NT2/D1 (cell line): ENCODE results near the gene MIPEP.

Experiments used
- SUZ12 ChIP-seq: IDR thresholded peaks from 2 replicates; pipeline ENCODE4 v1.6.1; 2011; ENCODE audit not compliant: insufficient read length, insufficient read depth; ENCODE audit errors: extremely low read depth
- YY1 ChIP-seq: IDR thresholded peaks from 2 replicates; pipeline ENCODE4 v1.6.1; 2011; ENCODE audit not compliant: insufficient read length, insufficient read depth
- ZNF274 ChIP-seq: IDR thresholded peaks from 2 replicates; pipeline ENCODE4 v1.6.1; 2011; ENCODE audit warnings: mild to moderate bottlenecking, low read depth, low read length

- TF ChIP-seq ZNF274 (no peak), YY1 (no peak), SUZ12 (no peak)
Measured at GRCh38 chr13:23703246-23703860, 185.8 kb downstream of the MIPEP start.
